Left ventricle myocardium inferior (tissue), 1 donor: ENCODE measurements around the gene SNRK. TPM values are rescaled to one million over a fixed set of nuclear protein-coding genes. Genes with fewer than 3 reads are reported as not detected.

Experiments used
- DNase-seq: peaks from one replicate; pipeline ENCODE4 v3.0.0-alpha.2; 2020
- H3K27ac ChIP-seq: fragments of 200-600 bp; replicated peaks from 2 replicates; pipeline ENCODE4 v1.8.0; 2021
- H3K27me3 ChIP-seq: fragments of 200-600 bp; 2 replicates; pipeline ENCODE4 v1.8.0; 2021; ENCODE audit warnings: low read depth
- H3K36me3 ChIP-seq: fragments of 200-600 bp; 2 replicates; pipeline ENCODE4 v1.8.0; 2021
- H3K4me1 ChIP-seq: fragments of 200-600 bp; 2 replicates; pipeline ENCODE4 v1.8.0; 2021
- H3K4me3 ChIP-seq: fragments of 200-600 bp; 2 replicates; pipeline ENCODE4 v1.8.0; 2021; ENCODE audit warnings: mild to moderate bottlenecking, moderate library complexity
- H3K9me3 ChIP-seq: fragments of 200-600 bp; replicated peaks from 2 replicates; pipeline ENCODE4 v1.8.0; 2021
- intact Hi-C: fragments of 100-400 bp; cut with micrococcal nuclease; formaldehyde crosslinking; loops from one replicate; pipeline ENCODE4 v1.11.0; 2022
- total RNA-seq: library from RNA; stranded (reverse); fragmentation: NEBNext Ultra II Directional; extraction: Animal tissue kit (Norgen Biotek cat#: 25700); gene quantifications from one replicate; pipeline ENCODE4 v1.2.1, GENCODE V29; 2021
- TF ChIP-seq, protein P1 (sequence below): fragments of 200-600 bp; IDR thresholded peaks from 2 replicates; pipeline ENCODE4 v1.8.0; 2021; ENCODE audit warnings: antibody characterized with exemption, mild to moderate bottlenecking, borderline replicate concordance
- donor health status: DM: no; HTN: yes; CAD: no; lungs with severe emphysema.

Gene SNRK
- total RNA-seq, 1 donor from 2014 or later = 23.1 TPM

DNA sequence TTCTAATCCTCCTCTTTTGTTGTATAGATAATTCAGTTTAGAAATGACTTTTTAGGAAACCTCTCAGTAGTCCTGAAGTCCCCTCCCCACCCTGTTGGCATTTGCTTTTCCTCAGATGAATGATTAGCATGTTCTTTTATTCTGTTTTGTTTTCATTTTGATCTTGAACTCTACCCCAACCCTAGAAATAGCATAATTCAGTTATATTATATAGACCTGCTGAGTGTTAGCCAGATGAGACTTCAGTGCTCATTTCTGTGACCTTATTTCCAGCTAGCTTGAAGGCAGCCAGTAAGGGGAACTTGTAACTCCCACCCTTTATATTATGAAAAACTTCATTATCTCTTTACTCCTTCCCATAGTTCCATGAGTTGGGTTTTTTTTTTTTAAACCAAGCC lies 41.2 kb downstream of the SNRK start:
- Histone ChIP-seq H3K27me3 (no peaks in the 10 kb centered on the region), H3K4me3 (no peak overlapping the region), H3K36me3 (peaks cover 7% of the 10 kb centered on the region), H3K9me3 (peaks cover 5% of the 10 kb centered on the region), H3K27ac (peak overlapping the region; percentile 82), H3K4me1 (peaks cover 78% of the 10 kb centered on the region)
- TF ChIP-seq, protein P1, sequence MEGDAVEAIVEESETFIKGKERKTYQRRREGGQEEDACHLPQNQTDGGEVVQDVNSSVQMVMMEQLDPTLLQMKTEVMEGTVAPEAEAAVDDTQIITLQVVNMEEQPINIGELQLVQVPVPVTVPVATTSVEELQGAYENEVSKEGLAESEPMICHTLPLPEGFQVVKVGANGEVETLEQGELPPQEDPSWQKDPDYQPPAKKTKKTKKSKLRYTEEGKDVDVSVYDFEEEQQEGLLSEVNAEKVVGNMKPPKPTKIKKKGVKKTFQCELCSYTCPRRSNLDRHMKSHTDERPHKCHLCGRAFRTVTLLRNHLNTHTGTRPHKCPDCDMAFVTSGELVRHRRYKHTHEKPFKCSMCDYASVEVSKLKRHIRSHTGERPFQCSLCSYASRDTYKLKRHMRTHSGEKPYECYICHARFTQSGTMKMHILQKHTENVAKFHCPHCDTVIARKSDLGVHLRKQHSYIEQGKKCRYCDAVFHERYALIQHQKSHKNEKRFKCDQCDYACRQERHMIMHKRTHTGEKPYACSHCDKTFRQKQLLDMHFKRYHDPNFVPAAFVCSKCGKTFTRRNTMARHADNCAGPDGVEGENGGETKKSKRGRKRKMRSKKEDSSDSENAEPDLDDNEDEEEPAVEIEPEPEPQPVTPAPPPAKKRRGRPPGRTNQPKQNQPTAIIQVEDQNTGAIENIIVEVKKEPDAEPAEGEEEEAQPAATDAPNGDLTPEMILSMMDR = no peak
- no peak for DNase-seq
- intact Hi-C loops = no loop called here

DNA sequence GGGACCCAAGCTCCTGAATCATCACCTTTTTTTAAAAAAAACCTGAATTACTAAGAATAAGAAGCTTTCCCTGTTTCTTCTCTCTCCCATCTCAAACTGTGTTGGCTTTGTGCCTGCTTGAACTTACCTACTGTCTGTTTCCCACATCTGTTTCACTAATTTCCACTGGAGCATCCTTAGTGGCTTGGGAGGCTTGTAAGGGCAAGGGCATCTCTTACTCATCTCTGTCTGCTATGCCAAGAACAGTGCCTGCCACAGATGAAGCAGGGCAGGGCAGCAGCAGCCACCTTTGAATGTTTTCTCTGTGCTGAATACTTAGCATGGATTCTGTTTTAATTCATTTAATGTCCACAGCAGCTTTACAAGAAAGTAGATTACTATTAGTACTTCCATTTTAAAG lies 42.3 kb downstream of the SNRK start:
- no peaks in the 10 kb centered on the region for H3K27me3 ChIP-seq
- peak overlapping the region; percentile 82 for H3K27ac ChIP-seq
- intact Hi-C loops = no loop called here
- TF ChIP-seq, protein P1 = no peak
- no peak overlapping the region for H3K4me3 ChIP-seq
- H3K4me1 ChIP-seq = peaks cover 78% of the 10 kb centered on the region
- peaks cover 2% of the 10 kb centered on the region for H3K9me3 ChIP-seq
- H3K36me3 ChIP-seq = peaks cover 17% of the 10 kb centered on the region
- no peak for DNase-seq

DNA sequence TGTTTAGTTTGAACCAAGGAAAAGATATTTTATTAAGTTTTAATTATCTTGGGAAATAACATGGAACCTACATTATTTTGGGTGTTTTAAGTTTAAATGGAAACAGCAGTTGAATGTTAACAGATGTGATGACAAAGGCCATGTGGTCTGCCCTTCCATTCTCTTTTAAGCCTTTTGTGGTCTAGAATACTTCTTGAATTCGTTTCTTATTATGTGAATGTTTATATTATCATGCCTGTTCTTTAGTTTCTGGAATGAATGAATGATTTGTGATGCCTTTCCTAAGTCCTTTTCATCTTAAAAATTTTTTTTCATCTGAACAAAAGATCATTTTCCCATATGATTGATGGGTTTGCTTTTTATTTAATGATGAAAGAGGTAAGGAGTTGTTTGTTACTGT lies 44.6 kb downstream of the SNRK start:
- no peak overlapping the region for H3K4me3 ChIP-seq
- TF ChIP-seq, protein P1 = no peak
- peak overlapping the region; percentile 4 for H3K27ac ChIP-seq
- peaks cover 11% of the 10 kb centered on the region for H3K9me3 ChIP-seq
- H3K36me3 ChIP-seq = peaks cover 41% of the 10 kb centered on the region
- H3K27me3 ChIP-seq = no peaks in the 10 kb centered on the region
- intact Hi-C loops = no loop called here
- DNase-seq = no peak
- H3K4me1 ChIP-seq = peaks cover 58% of the 10 kb centered on the region

DNA sequence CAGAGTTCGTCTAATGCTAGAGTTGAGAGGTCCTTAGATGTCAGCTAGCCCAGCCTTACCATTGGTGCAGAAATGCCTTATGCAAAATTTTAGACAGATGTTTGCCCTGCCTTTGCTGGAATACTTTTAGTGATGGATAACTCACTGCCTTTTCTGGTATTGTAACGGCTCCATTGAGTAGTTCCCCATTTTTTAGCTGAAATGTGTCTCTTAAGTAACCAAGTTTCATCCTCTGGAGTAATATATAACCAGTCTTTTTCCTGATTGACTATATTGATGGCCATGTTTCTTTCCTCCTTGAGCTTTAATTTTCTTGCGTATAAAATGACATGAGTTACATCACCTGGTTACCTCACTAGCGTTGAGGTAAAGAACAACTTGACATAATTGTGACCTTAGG lies 45.0 kb downstream of the SNRK start:
- intact Hi-C loops = no loop called here
- Histone ChIP-seq H3K9me3 (peaks cover 15% of the 10 kb centered on the region), H3K4me3 (no peak overlapping the region), H3K27me3 (no peaks in the 10 kb centered on the region), H3K36me3 (peaks cover 45% of the 10 kb centered on the region), H3K27ac (peak overlapping the region; percentile 4), H3K4me1 (peaks cover 54% of the 10 kb centered on the region)
- DNase-seq = no peak
- TF ChIP-seq, protein P1 = no peak

DNA sequence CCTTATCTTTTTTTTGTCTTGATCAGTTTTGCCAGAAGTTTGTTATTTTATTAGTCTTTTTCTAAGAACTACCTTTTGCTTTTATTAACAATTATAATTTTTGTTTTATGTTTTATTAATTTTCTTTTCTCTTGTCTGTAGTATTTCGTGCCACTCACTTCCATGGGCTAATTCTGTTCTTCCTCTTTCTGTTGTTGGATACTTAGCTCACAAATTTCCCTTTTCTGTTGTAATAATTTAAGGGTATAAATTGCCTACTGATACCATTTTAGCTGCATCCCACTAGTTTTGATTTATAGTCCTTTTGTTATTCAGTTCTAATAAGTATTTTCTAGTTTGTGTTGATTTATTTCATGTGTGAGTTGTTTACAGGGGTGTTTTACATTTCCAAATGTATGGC lies 48.6 kb downstream of the SNRK start:
- TF ChIP-seq, protein P1 = no peak
- intact Hi-C loops = no loop called here
- no peak for DNase-seq
- H3K4me3 ChIP-seq = no peak overlapping the region
- no peak overlapping the region for H3K27ac ChIP-seq
- no peaks in the 10 kb centered on the region for H3K27me3 ChIP-seq
- H3K9me3 ChIP-seq = peaks cover 46% of the 10 kb centered on the region
- peaks cover 79% of the 10 kb centered on the region for H3K36me3 ChIP-seq
- peaks cover 20% of the 10 kb centered on the region for H3K4me1 ChIP-seq

DNA sequence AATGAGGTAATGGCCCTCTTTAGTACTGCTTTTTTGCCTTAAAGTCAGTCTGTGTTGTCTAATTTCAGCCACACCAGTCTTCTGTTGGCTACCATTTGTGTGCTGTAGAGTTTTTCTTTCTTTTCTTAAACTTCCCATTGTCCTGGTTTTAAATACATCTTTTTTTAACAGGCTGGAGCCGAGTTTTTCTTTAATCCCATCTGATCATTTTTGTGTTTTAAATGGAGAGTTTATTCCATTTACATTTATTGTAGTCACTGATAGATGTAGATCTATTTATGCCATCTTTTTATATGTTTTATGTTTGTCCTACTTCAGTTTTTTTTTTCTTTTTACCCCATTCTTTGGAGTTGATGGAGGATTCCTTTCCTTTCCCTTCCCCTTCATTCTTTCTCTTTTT lies 49.5 kb downstream of the SNRK start:
- H3K4me3 ChIP-seq = no peak overlapping the region
- TF ChIP-seq, protein P1 = no peak
- peaks cover 46% of the 10 kb centered on the region for H3K9me3 ChIP-seq
- H3K4me1 ChIP-seq = peaks cover 21% of the 10 kb centered on the region
- no peak for DNase-seq
- H3K27ac ChIP-seq = no peak overlapping the region
- intact Hi-C loops = no loop called here
- H3K36me3 ChIP-seq = peaks cover 88% of the 10 kb centered on the region
- no peaks in the 10 kb centered on the region for H3K27me3 ChIP-seq
